Thyroid gland (tissue), 4 donors: Measurements from ENCODE around the gene TDRD9.

Experiments used
- CTCF ChIP-seq, 6 experiments: fragments of 200-600 bp in 3 of 6; fragments of 450-650 bp in 3 of 6; sonication (generic) in 3 of 6; IDR thresholded peaks; one replicate each; pipeline ENCODE4 v1.5.1; 2016 to 2019; ENCODE audit warnings: antibody characterized with exemption in 6 of 6, mild to moderate bottlenecking in 2 of 6, inconsistent platforms in 1 of 6, moderate library complexity in 1 of 6
- POLR2A ChIP-seq, 2 donors: fragments of 450-650 bp; IDR thresholded peaks; one replicate each; pipeline ENCODE4 v1.6.1; 2017; ENCODE audit warnings: antibody characterized with exemption in 2 of 2, mild to moderate bottlenecking in 2 of 2, moderate library complexity in 1 of 2

- TF ChIP-seq CTCF (IDR thresholded peaks at IDR 0.05) (no peak), POLR2A (IDR thresholded peaks at IDR 0.05) (no peak)
Observed at GRCh38 chr14:103887170-103887501, 41.1 kb upstream of the TDRD9 start.
